Neural cell (in vitro differentiated cells): Measurements from ENCODE around the gene HEBP1.

Experiments used
- CTCF ChIP-seq: fragments of 450-650 bp; IDR thresholded peaks from 2 replicates; pipeline ENCODE4 v1.5.1; 2014; ENCODE audit warnings: antibody characterized with exemption, mild to moderate bottlenecking, moderate library complexity; ENCODE audit not compliant: poor library complexity, severe bottlenecking
- POLR2AphosphoS5 ChIP-seq: IDR thresholded peaks from 2 replicates; pipeline ENCODE4 v1.6.1; 2012
- TAF1 ChIP-seq: IDR thresholded peaks from 2 replicates; pipeline ENCODE4 v1.6.1; 2012; ENCODE audit warnings: low read depth

GRCh38 chr12:13022851-13023271, 22.8 kb upstream of the HEBP1 start:
- TF ChIP-seq CTCF = no peak
- TF ChIP-seq POLR2AphosphoS5 = no peak
- no peak for TF ChIP-seq TAF1
